ENCODE measurements around the gene KRTAP4-16.
"Not testable (repeated sequence)": the region's sequence is repeated elsewhere in the genome, so short reads cannot be mapped to it uniquely, and the experiment has no call there.

KRTAP4-16 gene

DNA sequence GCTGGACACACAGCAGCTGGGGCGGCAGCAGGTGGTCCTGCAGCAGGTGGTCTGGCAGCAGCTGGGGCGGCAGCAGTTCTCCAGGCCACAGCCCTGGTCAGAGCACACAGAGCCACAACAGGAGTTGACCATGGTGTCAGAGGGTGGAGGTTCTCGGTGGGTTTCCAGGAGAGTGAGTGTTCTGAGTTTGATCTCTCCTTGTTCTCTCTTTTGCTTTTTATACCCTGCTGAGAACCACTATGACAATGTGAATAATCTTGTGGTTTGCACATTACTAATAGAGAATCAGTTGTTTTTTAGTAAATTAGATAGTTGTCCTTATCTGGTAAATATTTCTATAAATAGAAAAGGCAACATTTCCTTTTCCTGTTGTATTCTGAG is 22.0 kb upstream of the KRTAP4-16 start, which contains the start of gene KRTAP4-12:
Gene KRTAP4-12 (minus strand): TSS at position 192 of the 381 bp plus-strand sequence. CDS start 60 bp downstream, at position 132.
- not testable (repeated sequence) for H3K14ac ChIP-seq (ENCODE audit: low read length); H3K4ac ChIP-seq (ENCODE audit: low read length); H4K91ac ChIP-seq (ENCODE audit: low read depth, low read length, poor library complexity); H3K36me3 ChIP-seq (replicated peaks in 1 of 2; ENCODE audit: control insufficient read depth in 2 of 2, insufficient read depth in 2 of 2, low read length in 2 of 2); H2BK120ac ChIP-seq (ENCODE audit: low read depth, low read length); H3K4me3 ChIP-seq (ENCODE audit: low read length in 2 of 2); H2AK5ac ChIP-seq (ENCODE audit: low read depth, low read length); DNase-seq (ENCODE audit: low spot score); H3K4me1 ChIP-seq (ENCODE audit: control insufficient read depth in 2 of 2, insufficient read depth in 1 of 2, low read depth in 1 of 2, low read length in 2 of 2); H2BK12ac ChIP-seq (ENCODE audit: low read length); H2BK15ac ChIP-seq (ENCODE audit: low read length); H3K23ac ChIP-seq (ENCODE audit: low read depth, low read length, poor library complexity); H3K27me3 ChIP-seq (ENCODE audit: control insufficient read depth in 3 of 3, insufficient read depth in 3 of 3, low read depth in 1 of 3, low read length in 3 of 3); H2BK5ac ChIP-seq (ENCODE audit: low read length); H3K4me2 ChIP-seq (ENCODE audit: insufficient read depth, low read length, poor library complexity, severe bottlenecking); H3K9me3 ChIP-seq (replicated peaks in 1 of 2; ENCODE audit: control insufficient read depth in 2 of 2, insufficient read depth in 1 of 2, low read depth in 1 of 2, low read length in 2 of 2); H4K8ac ChIP-seq (ENCODE audit: low read depth, low read length); H3K79me1 ChIP-seq (ENCODE audit: low read depth, low read length); H3K27ac ChIP-seq (replicated peaks; ENCODE audit: low read length); H3K9ac ChIP-seq (ENCODE audit: low read depth, low read length, poor library complexity); H3K18ac ChIP-seq (ENCODE audit: low read length); H2AFZ ChIP-seq (ENCODE audit: low read length)
- WGBS, 2 donors (ENCODE audit: extremely low coverage in 2 of 2, insufficient read length in 2 of 2, insufficient replicate concordance in 1 of 2), result no CpG with 5 or more reads among the region's 3 CpGs

DNA sequence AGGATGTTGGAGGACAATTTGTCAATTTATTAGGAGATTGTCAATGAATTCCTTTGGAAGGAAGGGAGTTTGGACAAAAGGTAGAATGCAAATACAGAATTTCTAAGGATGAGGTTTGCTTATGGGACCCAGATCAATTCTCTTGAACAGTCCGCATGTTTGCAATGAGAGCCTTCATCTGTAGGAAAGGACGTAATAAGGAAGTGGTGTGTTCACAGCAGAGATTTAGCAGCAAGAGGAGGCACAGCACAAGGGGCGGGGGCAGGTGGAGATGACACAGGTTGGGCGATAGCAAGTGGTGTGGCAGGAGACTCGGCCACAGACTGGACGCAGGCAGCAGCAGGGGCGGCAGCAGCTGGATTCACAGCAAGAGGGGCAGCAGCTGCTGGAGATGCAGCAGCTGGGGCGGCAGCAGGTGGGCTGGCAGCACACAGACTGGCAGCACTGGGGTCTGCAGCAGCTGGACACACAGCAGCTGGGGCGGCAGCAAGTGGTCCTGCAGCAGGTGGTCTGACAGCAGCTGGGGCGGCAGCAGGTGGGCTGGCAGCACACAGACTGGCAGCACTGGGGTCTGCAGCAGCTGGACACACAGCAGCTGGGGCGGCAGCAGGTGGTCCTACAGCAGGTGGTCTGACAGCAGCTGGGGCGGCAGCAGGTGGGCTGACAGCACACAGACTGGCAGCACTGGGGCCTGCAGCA is 21.4 kb upstream of the KRTAP4-16 start:
- not testable (repeated sequence) for H2AK5ac ChIP-seq (ENCODE audit: low read depth, low read length); H3K9ac ChIP-seq (ENCODE audit: low read depth, low read length, poor library complexity); H3K14ac ChIP-seq (ENCODE audit: low read length); H3K9me3 ChIP-seq (replicated peaks in 1 of 2; ENCODE audit: control insufficient read depth in 2 of 2, insufficient read depth in 1 of 2, low read depth in 1 of 2, low read length in 2 of 2); DNase-seq (ENCODE audit: low spot score); H3K23ac ChIP-seq (ENCODE audit: low read depth, low read length, poor library complexity); H3K27ac ChIP-seq (replicated peaks; ENCODE audit: low read length); H2BK5ac ChIP-seq (ENCODE audit: low read length); H2BK12ac ChIP-seq (ENCODE audit: low read length); H4K8ac ChIP-seq (ENCODE audit: low read depth, low read length); H3K4me3 ChIP-seq (ENCODE audit: low read length in 2 of 2); H2BK15ac ChIP-seq (ENCODE audit: low read length); H3K27me3 ChIP-seq (ENCODE audit: control insufficient read depth in 3 of 3, insufficient read depth in 3 of 3, low read depth in 1 of 3, low read length in 3 of 3); H3K18ac ChIP-seq (ENCODE audit: low read length); H2BK120ac ChIP-seq (ENCODE audit: low read depth, low read length); H3K4ac ChIP-seq (ENCODE audit: low read length); H3K36me3 ChIP-seq (replicated peaks in 1 of 2; ENCODE audit: control insufficient read depth in 2 of 2, insufficient read depth in 2 of 2, low read length in 2 of 2); H2AFZ ChIP-seq (ENCODE audit: low read length); H3K4me1 ChIP-seq (ENCODE audit: control insufficient read depth in 2 of 2, insufficient read depth in 1 of 2, low read depth in 1 of 2, low read length in 2 of 2); H4K91ac ChIP-seq (ENCODE audit: low read depth, low read length, poor library complexity); H3K79me1 ChIP-seq (ENCODE audit: low read depth, low read length); H3K4me2 ChIP-seq (ENCODE audit: insufficient read depth, low read length, poor library complexity, severe bottlenecking)
- no CpG with 5 or more reads among the region's 12 CpGs for WGBS, 2 donors (ENCODE audit: extremely low coverage in 2 of 2, insufficient read length in 2 of 2, insufficient replicate concordance in 1 of 2)

DNA sequence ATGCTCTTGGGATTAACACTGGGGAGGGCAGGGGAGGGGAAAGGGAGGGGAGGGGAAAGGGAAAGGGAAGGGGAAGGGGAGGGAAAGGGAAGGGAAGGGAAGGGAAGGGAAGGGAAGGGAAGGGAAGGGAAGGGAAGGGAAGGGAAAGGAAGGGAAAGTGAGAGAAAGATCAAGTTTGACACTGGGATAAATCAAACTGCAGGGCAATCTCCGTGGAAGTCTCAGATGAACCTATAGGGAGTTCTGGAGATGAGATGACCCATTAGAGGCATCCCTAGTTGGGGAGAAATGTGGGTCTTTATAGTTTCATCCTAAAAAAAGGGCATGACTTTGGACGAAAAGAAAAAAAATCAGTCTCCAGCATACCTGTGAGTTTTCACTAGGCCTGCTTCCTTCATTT is 19.7 kb upstream of the KRTAP4-16 start:
- H2BK15ac ChIP-seq (ENCODE audit: low read length), result no peak overlapping the region
- H3K23ac ChIP-seq (ENCODE audit: low read depth, low read length, poor library complexity), result no peak overlapping the region
- no peaks in the 10 kb centered on the region for H3K79me1 ChIP-seq (ENCODE audit: low read depth, low read length)
- WGBS, 2 donors (ENCODE audit: extremely low coverage in 2 of 2, insufficient read length in 2 of 2, insufficient replicate concordance in 1 of 2), result no CpG with 5 or more reads among the region's 2 CpGs
- no peak overlapping the region for H3K4me2 ChIP-seq (ENCODE audit: insufficient read depth, low read length, poor library complexity, severe bottlenecking)
- H2BK12ac ChIP-seq (ENCODE audit: low read length), result no peak overlapping the region
- H3K4me3 ChIP-seq (ENCODE audit: low read length in 2 of 2), result no peak overlapping the region
- no peak overlapping the region for H3K14ac ChIP-seq (ENCODE audit: low read length)
- no peak overlapping the region for H3K9ac ChIP-seq (ENCODE audit: low read depth, low read length, poor library complexity)
- no peak overlapping the region for H3K27ac ChIP-seq (replicated peaks; ENCODE audit: low read length)
- no peak for DNase-seq (ENCODE audit: low spot score)
- no peak overlapping the region for H2BK120ac ChIP-seq (ENCODE audit: low read depth, low read length)
- no peaks in the 10 kb centered on the region for H3K36me3 ChIP-seq (replicated peaks in 1 of 2; ENCODE audit: control insufficient read depth in 2 of 2, insufficient read depth in 2 of 2, low read length in 2 of 2)
- no peak overlapping the region for H2BK5ac ChIP-seq (ENCODE audit: low read length)
- no peak overlapping the region for H4K8ac ChIP-seq (ENCODE audit: low read depth, low read length)
- H3K9me3 ChIP-seq (replicated peaks in 1 of 2; ENCODE audit: control insufficient read depth in 2 of 2, insufficient read depth in 1 of 2, low read depth in 1 of 2, low read length in 2 of 2), result no peaks in the 10 kb centered on the region
- H4K91ac ChIP-seq (ENCODE audit: low read depth, low read length, poor library complexity), result no peak overlapping the region
- H2AFZ ChIP-seq (ENCODE audit: low read length), result no peak overlapping the region
- no peaks in the 10 kb centered on the region for H3K27me3 ChIP-seq (ENCODE audit: control insufficient read depth in 3 of 3, insufficient read depth in 3 of 3, low read depth in 1 of 3, low read length in 3 of 3)
- no peak overlapping the region for H2AK5ac ChIP-seq (ENCODE audit: low read depth, low read length)
- no peaks in the 10 kb centered on the region for H3K4me1 ChIP-seq (ENCODE audit: control insufficient read depth in 2 of 2, insufficient read depth in 1 of 2, low read depth in 1 of 2, low read length in 2 of 2)
- no peak overlapping the region for H3K4ac ChIP-seq (ENCODE audit: low read length)
- no peak overlapping the region for H3K18ac ChIP-seq (ENCODE audit: low read length)

DNA sequence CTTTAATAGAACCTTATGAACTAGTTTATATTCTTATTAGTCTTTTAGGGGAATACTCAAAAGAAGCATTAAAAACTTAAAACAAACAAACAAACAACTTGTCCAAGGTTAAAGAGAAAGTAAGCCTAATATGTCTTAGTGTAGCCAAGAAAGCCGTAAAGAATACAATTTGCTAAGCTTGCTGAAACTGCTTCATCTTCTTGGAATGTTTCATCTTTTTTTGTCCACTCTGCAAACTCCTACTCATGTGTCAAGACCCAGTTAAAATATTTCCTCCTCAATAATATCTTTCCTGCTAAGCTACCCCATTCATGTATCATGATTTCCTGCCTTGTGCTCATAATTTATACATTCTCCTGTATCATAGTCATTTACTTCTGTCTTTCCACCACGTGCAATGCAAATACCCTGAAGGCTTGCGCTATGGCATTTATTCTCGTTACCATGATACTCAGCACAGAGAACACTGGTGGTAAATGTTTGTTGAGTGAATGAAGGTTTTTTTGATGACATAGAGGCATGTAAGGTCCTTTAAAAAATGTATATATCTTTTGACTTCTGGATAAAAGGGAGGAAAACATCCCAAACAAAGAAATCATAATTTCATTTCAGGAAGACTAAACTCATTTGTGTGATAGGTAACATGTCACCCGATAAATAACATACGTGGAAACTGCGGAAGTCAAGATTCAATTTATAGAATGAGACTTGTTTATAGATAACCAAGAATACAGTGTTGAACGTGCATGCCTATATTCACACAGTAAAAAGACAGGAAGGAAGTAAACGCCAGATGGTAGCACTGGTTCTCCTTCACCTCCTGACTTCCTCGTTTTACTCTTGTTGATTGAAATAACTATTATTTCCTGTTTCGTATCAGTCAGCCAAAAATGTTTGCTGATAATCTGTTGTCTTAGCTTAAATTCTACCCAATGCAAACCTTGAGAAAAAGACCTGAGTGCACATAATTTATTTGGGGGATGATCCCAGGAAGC is 18.0 kb upstream of the KRTAP4-16 start:
- not testable (repeated sequence) for H3K9ac ChIP-seq (ENCODE audit: low read depth, low read length, poor library complexity); H3K14ac ChIP-seq (ENCODE audit: low read length); H3K4me2 ChIP-seq (ENCODE audit: insufficient read depth, low read length, poor library complexity, severe bottlenecking); H3K4ac ChIP-seq (ENCODE audit: low read length); H3K27me3 ChIP-seq (ENCODE audit: control insufficient read depth in 3 of 3, insufficient read depth in 3 of 3, low read depth in 1 of 3, low read length in 3 of 3); H2BK12ac ChIP-seq (ENCODE audit: low read length); H3K4me1 ChIP-seq (ENCODE audit: control insufficient read depth in 2 of 2, insufficient read depth in 1 of 2, low read depth in 1 of 2, low read length in 2 of 2); H2BK120ac ChIP-seq (ENCODE audit: low read depth, low read length); H3K4me3 ChIP-seq (ENCODE audit: low read length in 2 of 2); H2AK5ac ChIP-seq (ENCODE audit: low read depth, low read length); H2AFZ ChIP-seq (ENCODE audit: low read length); H3K79me1 ChIP-seq (ENCODE audit: low read depth, low read length); H4K91ac ChIP-seq (ENCODE audit: low read depth, low read length, poor library complexity); H2BK5ac ChIP-seq (ENCODE audit: low read length); H4K8ac ChIP-seq (ENCODE audit: low read depth, low read length); H3K9me3 ChIP-seq (replicated peaks in 1 of 2; ENCODE audit: control insufficient read depth in 2 of 2, insufficient read depth in 1 of 2, low read depth in 1 of 2, low read length in 2 of 2); H3K18ac ChIP-seq (ENCODE audit: low read length); H3K36me3 ChIP-seq (replicated peaks in 1 of 2; ENCODE audit: control insufficient read depth in 2 of 2, insufficient read depth in 2 of 2, low read length in 2 of 2); H3K27ac ChIP-seq (replicated peaks; ENCODE audit: low read length); H3K23ac ChIP-seq (ENCODE audit: low read depth, low read length, poor library complexity); H2BK15ac ChIP-seq (ENCODE audit: low read length); DNase-seq (ENCODE audit: low spot score)
- no CpG with 5 or more reads among the region's 11 CpGs for WGBS, 2 donors (ENCODE audit: extremely low coverage in 2 of 2, insufficient read length in 2 of 2, insufficient replicate concordance in 1 of 2)
